Measurements from ENCODE around the gene PAPOLB. TPM values are rescaled to one million over a fixed set of nuclear protein-coding genes. Genes with fewer than 3 reads are reported as not detected.

PAPOLB gene
- total RNA-seq, 1 donor, result not detected

DNA sequence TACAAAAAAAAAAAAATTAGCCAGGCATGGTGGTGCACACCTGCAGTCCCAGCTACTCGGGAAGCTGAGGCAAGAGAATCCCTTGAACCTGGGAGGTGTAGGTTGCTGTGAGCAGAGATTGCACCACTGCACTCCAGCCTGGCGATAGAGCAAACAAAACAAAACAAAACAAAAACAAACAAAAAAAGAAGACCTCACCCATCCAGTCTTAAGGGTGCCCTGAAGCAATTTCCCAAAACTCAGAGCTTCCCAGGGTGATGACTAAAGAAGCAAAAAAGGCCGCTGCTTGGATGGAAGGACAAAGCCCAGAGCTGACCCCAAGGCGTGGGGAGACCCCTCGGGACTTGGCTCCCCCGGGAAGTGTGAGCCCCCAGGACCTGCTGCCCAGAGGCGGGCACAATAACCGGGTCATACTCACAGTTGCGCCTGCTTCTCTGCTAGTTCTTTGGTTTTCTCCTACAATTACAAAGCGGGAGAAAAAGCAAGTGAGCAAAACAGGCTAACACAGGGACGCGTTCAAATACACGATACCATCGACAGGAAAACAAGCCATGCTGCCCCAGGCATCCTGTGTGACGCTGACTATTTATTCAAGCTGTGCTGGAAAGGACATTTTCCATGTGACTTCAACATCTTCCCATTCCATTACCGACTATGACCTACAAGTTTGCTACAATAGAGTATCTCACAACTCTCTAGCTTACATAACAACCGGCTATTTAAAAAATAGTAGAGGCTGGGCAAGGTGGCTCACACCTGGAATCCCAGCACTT is 29.9 kb downstream of the PAPOLB start:
- H3K4me3 ChIP-seq (ENCODE audit: low read depth, low read length), result no peak overlapping the region
- TF ChIP-seq, protein P1, sequence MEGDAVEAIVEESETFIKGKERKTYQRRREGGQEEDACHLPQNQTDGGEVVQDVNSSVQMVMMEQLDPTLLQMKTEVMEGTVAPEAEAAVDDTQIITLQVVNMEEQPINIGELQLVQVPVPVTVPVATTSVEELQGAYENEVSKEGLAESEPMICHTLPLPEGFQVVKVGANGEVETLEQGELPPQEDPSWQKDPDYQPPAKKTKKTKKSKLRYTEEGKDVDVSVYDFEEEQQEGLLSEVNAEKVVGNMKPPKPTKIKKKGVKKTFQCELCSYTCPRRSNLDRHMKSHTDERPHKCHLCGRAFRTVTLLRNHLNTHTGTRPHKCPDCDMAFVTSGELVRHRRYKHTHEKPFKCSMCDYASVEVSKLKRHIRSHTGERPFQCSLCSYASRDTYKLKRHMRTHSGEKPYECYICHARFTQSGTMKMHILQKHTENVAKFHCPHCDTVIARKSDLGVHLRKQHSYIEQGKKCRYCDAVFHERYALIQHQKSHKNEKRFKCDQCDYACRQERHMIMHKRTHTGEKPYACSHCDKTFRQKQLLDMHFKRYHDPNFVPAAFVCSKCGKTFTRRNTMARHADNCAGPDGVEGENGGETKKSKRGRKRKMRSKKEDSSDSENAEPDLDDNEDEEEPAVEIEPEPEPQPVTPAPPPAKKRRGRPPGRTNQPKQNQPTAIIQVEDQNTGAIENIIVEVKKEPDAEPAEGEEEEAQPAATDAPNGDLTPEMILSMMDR (IDR thresholded peaks at IDR 0.05; ENCODE audit: insufficient read depth, low read depth, low read length), result no peak
- DNase-seq (ENCODE audit: low read depth), result no peak

DNA sequence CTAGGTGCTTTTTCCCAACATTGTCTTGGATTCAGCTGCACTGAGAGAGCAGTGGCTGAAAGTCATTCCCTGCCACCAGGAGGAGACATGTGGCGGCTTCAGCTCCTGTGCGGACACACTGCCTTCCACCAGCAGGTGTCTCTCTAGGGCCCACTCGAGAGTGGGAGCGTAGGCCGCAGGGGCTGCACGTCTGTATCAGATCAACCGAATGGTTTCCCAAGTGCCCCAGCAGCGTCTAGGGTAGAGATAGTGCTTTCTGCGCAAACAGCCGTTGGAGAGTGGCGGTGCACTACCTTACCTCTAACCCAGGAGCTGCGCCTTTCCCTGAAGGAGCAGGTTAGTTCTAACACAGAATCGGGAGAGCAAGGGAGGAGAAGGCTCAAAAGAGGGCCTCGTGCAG is 31.7 kb downstream of the PAPOLB start:
- peak; percentile 79 for DNase-seq (ENCODE audit: low read depth)

DNA sequence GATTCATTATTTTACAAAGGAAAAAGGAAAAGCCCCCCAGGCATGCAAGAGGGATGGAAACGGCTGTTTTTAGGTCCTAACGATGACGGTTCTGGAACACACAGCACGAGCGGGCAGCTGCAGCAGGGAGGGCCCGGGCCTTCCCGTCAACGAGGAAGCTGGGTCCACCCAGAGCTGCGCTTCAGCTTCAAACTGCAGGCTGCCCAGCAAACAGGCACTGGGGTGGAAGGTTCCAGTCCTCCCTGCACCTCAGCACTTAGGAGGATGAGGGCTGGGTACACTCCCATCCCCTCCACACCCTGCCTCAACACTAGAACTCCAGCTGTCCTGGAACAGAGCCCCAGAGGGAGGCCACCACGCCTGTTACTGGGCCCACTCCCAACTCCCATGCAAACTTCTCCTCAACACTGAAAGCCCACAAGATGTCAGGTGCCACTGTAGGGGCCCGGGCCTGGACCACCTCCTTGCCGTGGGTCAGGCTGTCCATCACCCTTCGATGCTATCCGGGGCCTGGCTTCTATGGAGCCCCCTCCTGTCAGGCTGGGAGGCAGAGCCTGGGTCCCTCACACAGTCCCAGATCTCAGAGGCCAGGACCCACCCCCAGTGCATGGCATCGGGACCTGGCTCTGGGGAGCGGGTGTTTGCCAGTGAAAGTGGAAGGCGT is 33.0 kb downstream of the PAPOLB start:
- TF ChIP-seq, protein P1 (IDR thresholded peaks at IDR 0.05; ENCODE audit: insufficient read depth, low read depth, low read length), result no peak
- no peak for DNase-seq (ENCODE audit: low read depth)
- no peak overlapping the region for H3K4me3 ChIP-seq (ENCODE audit: low read depth, low read length)

More for the DNA sequence above, 31.7 kb downstream of the PAPOLB start:
- TF ChIP-seq, protein P1 (IDR thresholded peaks at IDR 0.05; ENCODE audit: insufficient read depth, low read depth, low read length), result peak; percentile 99
- H3K4me3 ChIP-seq (ENCODE audit: low read depth, low read length), result no peak overlapping the region

DNA sequence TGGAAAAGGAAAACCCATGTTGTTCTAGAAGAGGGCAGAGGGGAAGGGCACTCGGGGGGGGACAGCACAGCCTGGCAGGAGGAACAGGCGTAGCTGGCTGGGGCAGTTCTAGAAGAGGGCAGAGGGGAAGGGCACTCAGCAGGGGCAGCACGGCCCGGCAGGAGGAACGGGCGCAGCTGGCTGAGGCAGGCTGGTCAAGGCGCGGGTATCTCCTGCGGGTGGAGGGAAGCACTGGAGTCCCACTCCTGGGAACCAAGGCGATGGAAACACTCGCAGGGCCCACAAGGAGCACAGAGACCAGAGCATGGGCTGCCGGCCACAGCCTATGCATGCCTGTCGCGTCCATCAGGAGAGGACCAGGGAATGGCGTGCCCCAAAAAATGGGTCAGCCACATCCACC is 36.7 kb downstream of the PAPOLB start:
- H3K4me3 ChIP-seq (ENCODE audit: low read depth, low read length), result no peak overlapping the region
- no peak for DNase-seq (ENCODE audit: low read depth)
- TF ChIP-seq, protein P1 (IDR thresholded peaks at IDR 0.05; ENCODE audit: insufficient read depth, low read depth, low read length), result no peak

DNA sequence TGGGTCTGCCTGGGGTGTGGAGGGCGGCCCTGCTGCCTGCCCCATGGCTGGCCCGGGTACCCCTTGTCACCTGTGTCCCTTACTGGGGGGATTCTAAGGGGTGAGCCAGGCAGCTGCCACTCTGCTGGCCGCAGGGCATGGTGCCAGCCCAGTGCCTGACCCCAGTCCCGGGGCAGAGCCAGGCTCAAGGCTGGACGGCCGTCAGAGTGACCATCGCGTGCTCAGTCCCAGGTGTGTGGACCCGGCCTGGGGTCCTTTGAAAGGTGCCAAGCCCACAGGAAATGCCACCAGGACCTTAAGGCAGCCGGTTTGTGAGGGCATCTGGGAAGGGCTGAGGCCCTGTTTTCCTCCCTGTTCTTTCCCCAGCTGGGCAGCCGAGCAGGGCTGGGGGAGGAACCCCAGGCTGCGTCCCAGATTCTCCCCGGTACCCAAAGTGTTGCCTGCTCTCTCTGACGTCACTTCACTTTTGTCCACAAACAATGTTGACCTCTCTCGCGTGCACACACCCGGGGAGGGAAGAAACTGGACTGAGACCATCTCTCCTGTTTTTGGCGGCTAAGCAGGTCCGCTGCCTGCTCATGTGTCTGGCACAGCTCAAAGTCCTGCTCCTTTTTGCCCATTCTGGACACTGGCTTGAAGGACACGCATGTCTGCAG is 37.6 kb downstream of the PAPOLB start:
- no peak overlapping the region for H3K4me3 ChIP-seq (ENCODE audit: low read depth, low read length)
- TF ChIP-seq, protein P1 (IDR thresholded peaks at IDR 0.05; ENCODE audit: insufficient read depth, low read depth, low read length), result no peak
- DNase-seq (ENCODE audit: low read depth), result no peak

DNA sequence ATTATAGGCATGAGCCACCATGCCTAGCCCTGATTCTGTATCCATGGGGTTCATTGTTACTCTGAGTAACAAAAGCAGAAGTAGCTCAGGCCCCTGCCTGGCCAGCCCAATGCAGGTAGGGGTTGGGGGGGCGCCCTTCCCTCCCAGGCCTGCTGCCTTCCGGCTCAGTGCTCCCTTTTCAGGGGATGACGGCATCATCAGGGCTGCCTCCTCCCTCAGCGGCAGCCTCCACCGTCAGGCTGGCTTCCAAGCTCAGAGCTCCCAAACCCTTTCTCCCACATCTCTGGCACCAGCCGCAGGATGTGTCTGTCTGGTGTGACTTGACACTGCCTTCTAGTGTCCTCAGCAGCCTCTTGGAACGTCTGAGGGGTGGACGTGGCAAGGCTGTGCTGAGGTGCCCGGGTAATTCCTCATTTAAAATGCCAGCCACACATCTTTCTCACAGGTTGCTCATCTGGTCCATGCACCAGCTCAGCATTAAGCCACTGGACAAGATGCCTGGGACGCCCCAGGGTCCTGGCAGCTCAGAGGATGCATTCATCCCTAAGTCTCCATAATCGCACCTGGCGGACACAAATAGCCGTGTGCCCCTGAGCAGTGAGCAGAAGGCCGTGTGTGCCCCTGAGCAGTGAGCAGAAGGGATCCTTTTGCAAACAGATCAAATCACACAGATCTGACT is 38.2 kb downstream of the PAPOLB start:
- H3K4me3 ChIP-seq (ENCODE audit: low read depth, low read length), result no peak overlapping the region
- no peak for DNase-seq (ENCODE audit: low read depth)
- TF ChIP-seq, protein P1 (IDR thresholded peaks at IDR 0.05; ENCODE audit: insufficient read depth, low read depth, low read length), result no peak

All from fibroblast of villous mesenchyme (primary cell).